ENCODE measurements around the gene PROSER2.

Gene PROSER2

DNA sequence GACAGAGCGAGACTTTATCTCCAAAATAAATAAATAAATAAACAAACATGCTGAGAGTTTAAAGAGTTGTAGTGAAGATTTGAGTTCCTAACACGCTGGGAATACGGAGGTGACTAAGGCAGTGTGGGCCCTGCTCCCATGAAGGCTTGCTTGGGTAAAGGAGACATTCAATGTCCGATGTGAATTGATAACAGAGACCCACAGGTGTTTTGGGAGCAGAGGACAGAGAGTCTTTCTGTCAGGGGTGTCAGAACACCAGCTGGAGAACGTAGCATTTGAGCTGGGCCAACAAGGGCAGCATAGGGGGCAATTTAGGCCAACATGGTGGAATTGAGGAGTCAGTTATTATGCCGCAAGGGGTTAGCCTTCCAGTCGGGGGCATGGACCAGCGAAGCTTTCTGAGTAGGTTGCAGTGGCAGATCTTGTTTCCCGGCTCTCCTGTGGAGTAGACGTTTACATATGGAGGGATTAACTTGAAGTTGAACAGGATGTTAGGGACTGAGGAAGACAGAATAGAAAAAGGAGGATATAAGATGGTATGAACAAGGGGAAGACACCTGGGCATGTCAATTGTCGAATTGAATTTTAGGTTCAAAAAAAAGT, 5.6 kb downstream of the PROSER2 start:
- no peak for DNase-seq
- Histone ChIP-seq H3K36me3 (ENCODE audit: control insufficient read depth in 1 of 2, insufficient read depth in 2 of 2, low read length in 2 of 2) (peaks cover 0 to 2% of the 10 kb centered on the region in 2 experiments), H3K4me2 (ENCODE audit: low read length) (no peak overlapping the region), H2AFZ (ENCODE audit: insufficient read depth, low read length, poor library complexity) (no peak overlapping the region), H3K4me1 (ENCODE audit: control insufficient read depth in 1 of 2, insufficient read depth in 2 of 2, low read length in 2 of 2) (peaks cover 8 to 9% of the 10 kb centered on the region in 2 experiments), H3K27me3 (ENCODE audit: insufficient read depth, low read length) (no peaks in the 10 kb centered on the region), H3K4me3 (ENCODE audit: low read depth, low read length) (no peak overlapping the region), H3K18ac (ENCODE audit: low read length) (no peak overlapping the region), H3K4ac (ENCODE audit: low read depth, low read length) (no peak overlapping the region), H2BK5ac (ENCODE audit: low read depth, low read length, poor library complexity) (no peak overlapping the region), H2BK12ac (ENCODE audit: low read length) (no peak overlapping the region), H3K23ac (ENCODE audit: low read length) (no peak overlapping the region), H3K14ac (ENCODE audit: low read length) (no peak overlapping the region), H4K8ac (ENCODE audit: low read depth, low read length) (no peak overlapping the region), H3K9ac (ENCODE audit: low read length) (no peak overlapping the region), H4K91ac (ENCODE audit: low read depth, low read length) (no peak overlapping the region), H3K79me1 (ENCODE audit: low read length) (no peaks in the 10 kb centered on the region), H3K79me2 (ENCODE audit: control insufficient read depth, insufficient read depth, low read length, poor library complexity) (peaks cover 3% of the 10 kb centered on the region), H3K9me3 (ENCODE audit: insufficient read depth, low read depth, low read length) (no peaks in the 10 kb centered on the region), H3K27ac (ENCODE audit: low read depth, low read length) (no peak overlapping the region), H4K12ac (ENCODE audit: low read depth, low read length) (no peak overlapping the region), H2AK5ac (ENCODE audit: low read length) (no peak overlapping the region), H2BK120ac (ENCODE audit: insufficient read depth, low read length, poor library complexity) (no peak overlapping the region)
- whole genome bisulfite sequencing (ENCODE audit: extremely low coverage, insufficient coverage, insufficient read length), result no CpG with 5 or more reads among the region's 11 CpGs

DNA sequence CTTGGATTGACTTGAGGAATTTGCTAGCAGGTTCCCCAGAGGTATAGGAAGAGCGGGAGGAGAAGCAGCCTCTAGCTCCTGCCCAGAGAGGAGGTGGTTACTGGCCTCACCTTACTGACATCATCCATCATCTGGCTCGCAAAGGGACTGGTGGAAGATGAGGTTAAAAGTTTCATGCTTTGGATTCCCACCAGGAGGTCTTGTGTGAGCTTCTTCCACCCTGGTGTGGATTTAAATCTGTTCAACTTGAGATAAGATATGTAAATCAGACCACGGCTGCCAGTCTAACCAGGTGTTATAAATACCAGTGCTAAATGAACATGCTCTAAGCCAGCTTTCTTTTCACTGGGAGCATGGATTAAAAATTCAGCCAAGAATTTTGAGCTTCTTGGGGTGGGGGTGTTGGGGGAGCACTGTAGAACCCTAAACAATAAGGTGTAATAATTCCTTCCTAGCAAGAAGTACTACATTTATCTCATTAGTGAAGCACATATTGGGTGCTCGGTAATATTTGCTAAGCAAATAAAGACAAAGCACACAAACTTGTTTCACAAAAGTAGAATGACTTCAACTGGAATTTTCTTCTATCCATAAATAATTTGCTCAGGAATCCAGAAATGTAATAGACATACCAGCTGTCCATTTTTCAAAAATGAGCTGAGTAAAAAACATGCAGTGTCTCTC, 7.8 kb downstream of the PROSER2 start:
- no peak overlapping the region for H3K23ac ChIP-seq (ENCODE audit: low read length)
- H3K27me3 ChIP-seq (ENCODE audit: insufficient read depth, low read length), result no peaks in the 10 kb centered on the region
- no CpG with 5 or more reads among the region's 4 CpGs for WGBS (ENCODE audit: extremely low coverage, insufficient coverage, insufficient read length)
- no peak overlapping the region for H2BK12ac ChIP-seq (ENCODE audit: low read length)
- peaks cover under 1% of the 10 kb centered on the region in 2 experiments for H3K4me1 ChIP-seq (ENCODE audit: control insufficient read depth in 1 of 2, insufficient read depth in 2 of 2, low read length in 2 of 2)
- no peak overlapping the region for H3K18ac ChIP-seq (ENCODE audit: low read length)
- no peaks in the 10 kb centered on the region for H3K79me1 ChIP-seq (ENCODE audit: low read length)
- H4K12ac ChIP-seq (ENCODE audit: low read depth, low read length), result no peak overlapping the region
- no peak overlapping the region for H3K14ac ChIP-seq (ENCODE audit: low read length)
- H3K36me3 ChIP-seq (ENCODE audit: control insufficient read depth in 1 of 2, insufficient read depth in 2 of 2, low read length in 2 of 2), result peaks cover 0 to 1% of the 10 kb centered on the region in 2 experiments
- H2AFZ ChIP-seq (ENCODE audit: insufficient read depth, low read length, poor library complexity), result no peak overlapping the region
- H3K79me2 ChIP-seq (ENCODE audit: control insufficient read depth, insufficient read depth, low read length, poor library complexity), result peaks cover 2% of the 10 kb centered on the region
- no peaks in the 10 kb centered on the region for H3K9me3 ChIP-seq (ENCODE audit: insufficient read depth, low read depth, low read length)
- no peak overlapping the region for H4K91ac ChIP-seq (ENCODE audit: low read depth, low read length)
- H2BK5ac ChIP-seq (ENCODE audit: low read depth, low read length, poor library complexity), result no peak overlapping the region
- H2BK120ac ChIP-seq (ENCODE audit: insufficient read depth, low read length, poor library complexity), result no peak overlapping the region
- H3K4ac ChIP-seq (ENCODE audit: low read depth, low read length), result peak overlapping the region; percentile 12
- DNase-seq, result peak in 1 of 2 donors; percentile 31
- no peak overlapping the region for H3K4me3 ChIP-seq (ENCODE audit: low read depth, low read length)
- H3K4me2 ChIP-seq (ENCODE audit: low read length), result no peak overlapping the region
- no peak overlapping the region for H2AK5ac ChIP-seq (ENCODE audit: low read length)
- H3K9ac ChIP-seq (ENCODE audit: low read length), result no peak overlapping the region
- no peak overlapping the region for H4K8ac ChIP-seq (ENCODE audit: low read depth, low read length)
- H3K27ac ChIP-seq (ENCODE audit: low read depth, low read length), result no peak overlapping the region

DNA sequence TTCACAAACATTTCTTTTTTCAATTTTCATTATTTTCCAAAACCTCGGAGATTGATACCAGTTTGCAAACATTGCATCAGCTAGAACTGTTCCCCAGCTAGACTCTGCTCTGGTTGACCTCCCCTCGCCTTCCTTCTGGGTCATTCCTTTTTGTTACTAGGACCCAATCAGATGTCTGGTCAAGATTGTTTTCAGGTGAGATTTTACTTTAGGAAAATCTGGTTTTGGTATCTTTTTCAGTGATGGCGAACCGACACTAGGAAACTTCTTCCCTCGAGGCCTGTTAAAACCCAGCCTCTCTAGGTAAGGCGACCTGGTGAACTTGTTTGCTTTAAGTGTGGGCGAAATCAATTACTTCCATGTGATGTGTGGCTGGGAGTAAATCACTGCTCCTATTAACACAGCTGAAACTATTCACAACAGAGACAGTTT, 8.4 kb downstream of the PROSER2 start:
- H3K79me1 ChIP-seq (ENCODE audit: low read length), result no peaks in the 10 kb centered on the region
- H2BK5ac ChIP-seq (ENCODE audit: low read depth, low read length, poor library complexity), result no peak overlapping the region
- H4K12ac ChIP-seq (ENCODE audit: low read depth, low read length), result no peak overlapping the region
- no peak overlapping the region for H3K4ac ChIP-seq (ENCODE audit: low read depth, low read length)
- DNase-seq, result no peak
- no peak overlapping the region for H3K9ac ChIP-seq (ENCODE audit: low read length)
- no peak overlapping the region for H3K27ac ChIP-seq (ENCODE audit: low read depth, low read length)
- no peak overlapping the region for H3K4me3 ChIP-seq (ENCODE audit: low read depth, low read length)
- no peak overlapping the region for H4K91ac ChIP-seq (ENCODE audit: low read depth, low read length)
- no peak overlapping the region for H3K23ac ChIP-seq (ENCODE audit: low read length)
- no peak overlapping the region for H2AFZ ChIP-seq (ENCODE audit: insufficient read depth, low read length, poor library complexity)
- H3K4me1 ChIP-seq (ENCODE audit: control insufficient read depth in 1 of 2, insufficient read depth in 2 of 2, low read length in 2 of 2), result no peaks in the 10 kb centered on the region
- no peak overlapping the region for H2BK120ac ChIP-seq (ENCODE audit: insufficient read depth, low read length, poor library complexity)
- H3K36me3 ChIP-seq (ENCODE audit: control insufficient read depth in 1 of 2, insufficient read depth in 2 of 2, low read length in 2 of 2), result no peaks in the 10 kb centered on the region
- no peaks in the 10 kb centered on the region for H3K9me3 ChIP-seq (ENCODE audit: insufficient read depth, low read depth, low read length)
- peaks cover 2% of the 10 kb centered on the region for H3K79me2 ChIP-seq (ENCODE audit: control insufficient read depth, insufficient read depth, low read length, poor library complexity)
- H3K14ac ChIP-seq (ENCODE audit: low read length), result no peak overlapping the region
- no peak overlapping the region for H3K4me2 ChIP-seq (ENCODE audit: low read length)
- H3K18ac ChIP-seq (ENCODE audit: low read length), result no peak overlapping the region
- H2AK5ac ChIP-seq (ENCODE audit: low read length), result no peak overlapping the region
- WGBS (ENCODE audit: extremely low coverage, insufficient coverage, insufficient read length), result no CpG with 5 or more reads among the region's 7 CpGs
- H3K27me3 ChIP-seq (ENCODE audit: insufficient read depth, low read length), result no peaks in the 10 kb centered on the region
- H2BK12ac ChIP-seq (ENCODE audit: low read length), result no peak overlapping the region
- H4K8ac ChIP-seq (ENCODE audit: low read depth, low read length), result no peak overlapping the region

DNA sequence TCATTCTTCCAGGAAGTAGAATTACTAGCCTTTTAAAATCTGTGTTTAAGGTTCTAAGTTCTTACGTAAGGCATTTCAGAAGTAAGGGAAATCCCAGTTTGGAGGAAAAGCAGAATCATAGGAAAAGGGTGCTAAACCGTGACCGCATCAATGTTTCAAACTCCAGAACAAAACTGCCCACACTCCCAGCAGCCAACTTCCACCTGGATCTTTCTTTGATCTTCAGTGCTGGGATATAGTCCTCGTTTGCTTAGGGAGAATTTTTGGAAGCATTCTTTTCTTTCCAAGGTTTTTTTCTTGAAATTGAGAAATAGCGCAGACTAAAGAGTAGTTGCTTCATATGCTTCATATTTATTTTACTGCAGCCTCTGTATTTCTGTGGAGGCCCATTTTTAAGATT, 8.9 kb downstream of the PROSER2 start:
- Histone ChIP-seq H3K79me1 (ENCODE audit: low read length) (no peaks in the 10 kb centered on the region), H3K27me3 (ENCODE audit: insufficient read depth, low read length) (no peaks in the 10 kb centered on the region), H4K91ac (ENCODE audit: low read depth, low read length) (no peak overlapping the region), H3K36me3 (ENCODE audit: control insufficient read depth in 1 of 2, insufficient read depth in 2 of 2, low read length in 2 of 2) (no peaks in the 10 kb centered on the region), H3K4me2 (ENCODE audit: low read length) (no peak overlapping the region), H3K18ac (ENCODE audit: low read length) (no peak overlapping the region), H2AK5ac (ENCODE audit: low read length) (no peak overlapping the region), H3K79me2 (ENCODE audit: control insufficient read depth, insufficient read depth, low read length, poor library complexity) (peaks cover 2% of the 10 kb centered on the region), H4K12ac (ENCODE audit: low read depth, low read length) (no peak overlapping the region), H3K23ac (ENCODE audit: low read length) (no peak overlapping the region), H3K27ac (ENCODE audit: low read depth, low read length) (no peak overlapping the region), H2AFZ (ENCODE audit: insufficient read depth, low read length, poor library complexity) (no peak overlapping the region), H2BK5ac (ENCODE audit: low read depth, low read length, poor library complexity) (no peak overlapping the region), H3K9ac (ENCODE audit: low read length) (no peak overlapping the region), H3K9me3 (ENCODE audit: insufficient read depth, low read depth, low read length) (no peaks in the 10 kb centered on the region), H3K4me3 (ENCODE audit: low read depth, low read length) (no peak overlapping the region), H3K14ac (ENCODE audit: low read length) (no peak overlapping the region), H2BK12ac (ENCODE audit: low read length) (no peak overlapping the region), H4K8ac (ENCODE audit: low read depth, low read length) (no peak overlapping the region), H3K4ac (ENCODE audit: low read depth, low read length) (no peak overlapping the region), H2BK120ac (ENCODE audit: insufficient read depth, low read length, poor library complexity) (no peak overlapping the region), H3K4me1 (ENCODE audit: control insufficient read depth in 1 of 2, insufficient read depth in 2 of 2, low read length in 2 of 2) (no peaks in the 10 kb centered on the region)
- no peak for DNase-seq
- WGBS (ENCODE audit: extremely low coverage, insufficient coverage, insufficient read length), result no CpG with 5 or more reads among the region's 5 CpGs

Measured in trophoblast cell (in vitro differentiated cells and primary cell).